ENCODE results near the gene PPP1R3F.

DNA sequence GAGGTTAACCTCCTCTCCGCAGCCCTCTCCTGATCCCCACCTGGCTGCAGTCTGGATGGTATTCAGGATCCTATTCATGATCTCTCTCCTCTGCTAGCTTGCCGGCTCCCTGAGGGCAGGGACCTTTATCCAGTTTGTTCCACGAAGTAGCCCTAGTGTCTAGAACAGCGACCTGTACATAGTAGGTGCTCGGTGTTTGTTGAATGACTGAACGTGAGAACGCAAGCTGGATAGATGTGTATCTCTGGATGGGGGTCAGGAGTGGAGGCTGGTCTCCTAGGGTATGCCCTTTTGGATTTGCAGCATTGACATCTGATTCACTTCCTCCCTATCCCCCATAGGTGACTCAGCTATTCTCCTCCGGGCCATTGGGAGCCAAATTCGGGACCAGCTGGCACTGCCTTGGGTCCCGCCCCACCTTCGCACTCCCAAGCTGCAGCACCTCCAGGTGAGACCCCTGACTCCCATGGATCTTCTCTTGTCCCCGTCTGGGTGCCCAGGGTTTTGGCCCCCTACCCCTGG lies 27.0 kb upstream of the PPP1R3F start:
- TF ChIP-seq, protein P1, sequence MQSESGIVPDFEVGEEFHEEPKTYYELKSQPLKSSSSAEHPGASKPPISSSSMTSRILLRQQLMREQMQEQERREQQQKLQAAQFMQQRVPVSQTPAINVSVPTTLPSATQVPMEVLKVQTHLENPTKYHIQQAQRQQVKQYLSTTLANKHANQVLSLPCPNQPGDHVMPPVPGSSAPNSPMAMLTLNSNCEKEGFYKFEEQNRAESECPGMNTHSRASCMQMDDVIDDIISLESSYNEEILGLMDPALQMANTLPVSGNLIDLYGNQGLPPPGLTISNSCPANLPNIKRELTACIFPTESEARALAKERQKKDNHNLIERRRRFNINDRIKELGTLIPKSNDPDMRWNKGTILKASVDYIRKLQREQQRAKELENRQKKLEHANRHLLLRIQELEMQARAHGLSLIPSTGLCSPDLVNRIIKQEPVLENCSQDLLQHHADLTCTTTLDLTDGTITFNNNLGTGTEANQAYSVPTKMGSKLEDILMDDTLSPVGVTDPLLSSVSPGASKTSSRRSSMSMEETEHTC (IDR thresholded peaks at IDR 0.05): no peak
- no peak for TF ChIP-seq POLR2AphosphoS5 (IDR thresholded peaks at IDR 0.05; ENCODE audit: control insufficient read depth, insufficient read depth, low read depth, low read length)
- no peak for TF ChIP-seq ZNF408 (CRISPR knock-in tag; IDR thresholded peaks at IDR 0.05; ENCODE audit: low read depth)
- TF ChIP-seq NR3C1 (CRISPR knock-in tag; IDR thresholded peaks at IDR 0.05): no peak
- TF ChIP-seq, protein P2, sequence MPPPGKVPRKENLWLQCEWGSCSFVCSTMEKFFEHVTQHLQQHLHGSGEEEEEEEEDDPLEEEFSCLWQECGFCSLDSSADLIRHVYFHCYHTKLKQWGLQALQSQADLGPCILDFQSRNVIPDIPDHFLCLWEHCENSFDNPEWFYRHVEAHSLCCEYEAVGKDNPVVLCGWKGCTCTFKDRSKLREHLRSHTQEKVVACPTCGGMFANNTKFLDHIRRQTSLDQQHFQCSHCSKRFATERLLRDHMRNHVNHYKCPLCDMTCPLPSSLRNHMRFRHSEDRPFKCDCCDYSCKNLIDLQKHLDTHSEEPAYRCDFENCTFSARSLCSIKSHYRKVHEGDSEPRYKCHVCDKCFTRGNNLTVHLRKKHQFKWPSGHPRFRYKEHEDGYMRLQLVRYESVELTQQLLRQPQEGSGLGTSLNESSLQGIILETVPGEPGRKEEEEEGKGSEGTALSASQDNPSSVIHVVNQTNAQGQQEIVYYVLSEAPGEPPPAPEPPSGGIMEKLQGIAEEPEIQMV (tag; conservative IDR thresholded peaks at IDR 0.05; ENCODE audit: low read depth): no peak
- TF ChIP-seq KLF16 (IDR thresholded peaks at IDR 0.05): no peak
- no peak for TF ChIP-seq POLR2A (conservative IDR thresholded peaks at IDR 0.05)
- TF ChIP-seq DNMT1 (IDR thresholded peaks at IDR 0.05): no peak
- TF ChIP-seq HDAC2 (IDR thresholded peaks at IDR 0.05): no peak
- no peak for TF ChIP-seq ZFX (CRISPR knock-in tag; IDR thresholded peaks at IDR 0.05)
- no peak for TF ChIP-seq PHF8 (IDR thresholded peaks at IDR 0.05; ENCODE audit: borderline replicate concordance, low read length)

Data from K562 (cell line).